Mucosa of descending colon (tissue), 3 donors: ENCODE data around the gene HBEGF. TPM values are rescaled to one million over a fixed set of nuclear protein-coding genes. Genes with fewer than 3 reads are reported as not detected.
A peak's percentile ranks its signal among the peaks of the same experiment; 100 is the strongest.

ENCODE experiments used
- ATAC-seq: fragments of 200-7000 bp; cut with Tn5 transposase; one replicate; pipeline ENCODE4 v1.9.1; 2020; ENCODE audit warnings: mild to moderate bottlenecking, moderate library complexity
- DNase-seq, 3 donors: peaks; one replicate each; pipeline ENCODE4 v3.0.0-alpha.2; 2020
- H3K36me3 ChIP-seq: fragments of 200-600 bp; one replicate; pipeline ENCODE4 v1.8.0; 2021; ENCODE audit warnings: low read depth, mild to moderate bottlenecking
- H3K4me1 ChIP-seq: fragments of 200-600 bp; one replicate; pipeline ENCODE4 v1.8.0; 2021; ENCODE audit warnings: low read depth, mild to moderate bottlenecking
- H3K4me3 ChIP-seq: fragments of 200-600 bp; one replicate; pipeline ENCODE4 v1.8.0; 2021; ENCODE audit warnings: mild to moderate bottlenecking
- H3K9me3 ChIP-seq: fragments of 200-600 bp; one replicate; pipeline ENCODE4 v1.8.0; 2021; ENCODE audit warnings: mild to moderate bottlenecking
- intact Hi-C, 2 donors: fragments of 100-400 bp; cut with DNase I in 1 of 2; cut with micrococcal nuclease in 1 of 2; formaldehyde crosslinking; loops; one replicate each; pipeline versions ENCODE4 v1.11.0 to v1.11.1; 2022; cut with DNase I, micrococcal nuclease
- total RNA-seq, 3 donors: library from RNA; stranded (reverse); fragmentation: NEBNext Ultra II Directional in 2 of 3; extraction: Animal tissue kit (Norgen Biotek cat#: 25700) in 2 of 3; gene quantifications; one replicate each; pipeline versions ENCODE4 v1.2.1 to v1.2.4, GENCODE V29; 2021 to 2023
- TF ChIP-seq, protein P1 (sequence below): fragments of 200-600 bp; IDR thresholded peaks from one replicate; pipeline ENCODE4 v1.8.0; 2022; ENCODE audit warnings: antibody characterized with exemption, mild to moderate bottlenecking
- donor health status: DM: no; HTN: no; CAD: no; lungs with moderate emphysema.
- donor health status: DM: no; HTN: no; CAD: no.
- donor health status: DM: no; HTN: yes; CAD: no.

The HBEGF gene
- total RNA-seq, 3 donors from 2014 or later: 8.8 to 15.7 (median 13.1) TPM

DNA sequence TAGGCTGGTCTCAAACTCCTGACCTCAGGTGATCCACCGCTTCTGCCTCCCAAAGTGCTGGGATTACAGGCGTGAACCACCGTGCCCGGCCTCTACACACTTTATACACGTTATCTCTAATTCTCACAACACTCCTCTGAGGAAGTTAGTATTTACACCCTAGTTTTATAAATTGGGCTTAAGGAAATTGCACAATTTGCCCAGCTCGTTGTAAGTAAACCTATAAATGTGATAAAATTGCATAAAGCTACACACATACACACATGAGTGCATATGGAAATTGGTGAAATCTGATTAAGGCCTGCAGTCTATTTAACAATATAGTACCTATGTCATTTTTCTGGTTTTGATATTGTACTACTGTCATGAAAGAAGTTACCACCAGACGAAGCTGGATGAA lies 9.1 kb upstream of the HBEGF start:
- H3K9me3 ChIP-seq: no peaks in the 10 kb centered on the region
- intact Hi-C loops: loop anchor here in 1 of 2 donors (5.0 kb wide), 1 partner anchor 113 kb away; no protein-coding TSS in a partner anchor
- DNase-seq: no peak
- no peaks in the 10 kb centered on the region for H3K36me3 ChIP-seq
- no peak overlapping the region for H3K4me3 ChIP-seq
- TF ChIP-seq, protein P1, sequence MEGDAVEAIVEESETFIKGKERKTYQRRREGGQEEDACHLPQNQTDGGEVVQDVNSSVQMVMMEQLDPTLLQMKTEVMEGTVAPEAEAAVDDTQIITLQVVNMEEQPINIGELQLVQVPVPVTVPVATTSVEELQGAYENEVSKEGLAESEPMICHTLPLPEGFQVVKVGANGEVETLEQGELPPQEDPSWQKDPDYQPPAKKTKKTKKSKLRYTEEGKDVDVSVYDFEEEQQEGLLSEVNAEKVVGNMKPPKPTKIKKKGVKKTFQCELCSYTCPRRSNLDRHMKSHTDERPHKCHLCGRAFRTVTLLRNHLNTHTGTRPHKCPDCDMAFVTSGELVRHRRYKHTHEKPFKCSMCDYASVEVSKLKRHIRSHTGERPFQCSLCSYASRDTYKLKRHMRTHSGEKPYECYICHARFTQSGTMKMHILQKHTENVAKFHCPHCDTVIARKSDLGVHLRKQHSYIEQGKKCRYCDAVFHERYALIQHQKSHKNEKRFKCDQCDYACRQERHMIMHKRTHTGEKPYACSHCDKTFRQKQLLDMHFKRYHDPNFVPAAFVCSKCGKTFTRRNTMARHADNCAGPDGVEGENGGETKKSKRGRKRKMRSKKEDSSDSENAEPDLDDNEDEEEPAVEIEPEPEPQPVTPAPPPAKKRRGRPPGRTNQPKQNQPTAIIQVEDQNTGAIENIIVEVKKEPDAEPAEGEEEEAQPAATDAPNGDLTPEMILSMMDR: no peak
- no peak for ATAC-seq
- peaks cover 5% of the 10 kb centered on the region for H3K4me1 ChIP-seq

DNA sequence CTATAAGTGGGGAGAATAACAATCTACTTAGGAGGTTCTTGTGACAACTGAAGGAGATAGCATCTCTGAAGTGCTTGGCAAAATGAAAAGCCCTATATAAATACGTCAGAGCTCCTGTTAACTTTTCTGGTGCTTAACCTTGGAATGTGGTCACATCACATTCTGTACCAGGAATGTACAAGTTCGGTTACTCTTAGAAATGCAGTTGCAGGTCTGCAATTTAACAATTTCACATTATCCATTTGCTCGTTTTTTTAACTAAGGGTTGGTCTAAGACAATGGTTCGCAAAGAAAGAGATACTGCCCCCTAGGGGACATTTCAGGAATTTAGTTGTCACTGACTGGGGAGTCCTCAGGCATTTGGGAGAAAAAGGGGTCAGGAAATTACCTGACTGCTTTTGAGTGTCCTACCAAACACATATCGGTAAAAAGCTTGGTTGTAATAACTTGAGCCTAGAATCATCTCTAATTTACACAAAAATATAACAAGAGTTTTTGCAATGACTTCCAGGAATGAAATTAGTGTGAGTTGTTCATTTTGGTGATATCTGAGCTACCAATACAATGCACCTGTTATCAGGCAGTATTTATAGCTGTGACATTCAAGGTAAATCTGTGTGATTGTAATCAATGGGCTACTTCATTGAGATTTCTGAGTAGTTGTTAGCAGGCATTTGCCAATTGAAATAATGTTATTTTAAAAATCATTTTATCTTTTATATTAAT lies 5.4 kb upstream of the HBEGF start:
- H3K4me3 ChIP-seq: no peak overlapping the region
- TF ChIP-seq, protein P1: peak; percentile 70
- peaks cover 28% of the 10 kb centered on the region for H3K4me1 ChIP-seq
- H3K36me3 ChIP-seq: no peaks in the 10 kb centered on the region
- DNase-seq (peak in 1 of 3 donors; percentile 91), ATAC-seq (no peak)
- H3K9me3 ChIP-seq: no peaks in the 10 kb centered on the region
- intact Hi-C loops: loop anchor here in 1 of 2 donors (5.0 kb wide), 1 partner anchor 109 kb away; no protein-coding TSS in a partner anchor

DNA sequence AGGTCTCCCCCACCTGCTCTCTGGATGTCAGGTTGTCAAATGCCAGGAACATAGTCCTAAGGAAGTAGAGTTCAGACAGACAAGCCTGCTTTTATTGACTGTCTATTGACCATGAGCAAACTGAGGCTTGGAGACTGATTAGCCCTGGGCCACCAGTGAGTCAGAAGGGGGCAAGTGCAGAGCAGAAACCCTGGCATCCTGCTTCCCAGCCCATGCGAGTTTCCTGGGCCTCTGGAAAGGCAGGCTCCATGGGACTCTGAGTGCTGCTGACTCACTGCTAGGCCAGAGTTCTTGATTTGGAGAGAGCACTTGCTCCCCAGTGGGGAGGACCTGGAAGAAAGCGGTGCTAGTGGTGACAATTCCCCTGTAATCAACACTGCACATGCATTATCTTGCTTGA lies 2.8 kb upstream of the HBEGF start:
- DNase-seq: peak; percentile 45 to 69 (median 60)
- Histone ChIP-seq H3K9me3 (no peaks in the 10 kb centered on the region), H3K4me3 (no peak overlapping the region), H3K4me1 (peaks cover 32% of the 10 kb centered on the region), H3K36me3 (no peaks in the 10 kb centered on the region)
- intact Hi-C loops: loop anchor here in 1 of 2 donors (5.0 kb wide), 1 partner anchor 182 kb away; no protein-coding TSS in a partner anchor
- peak; percentile 61 for ATAC-seq
- TF ChIP-seq, protein P1: no peak

DNA sequence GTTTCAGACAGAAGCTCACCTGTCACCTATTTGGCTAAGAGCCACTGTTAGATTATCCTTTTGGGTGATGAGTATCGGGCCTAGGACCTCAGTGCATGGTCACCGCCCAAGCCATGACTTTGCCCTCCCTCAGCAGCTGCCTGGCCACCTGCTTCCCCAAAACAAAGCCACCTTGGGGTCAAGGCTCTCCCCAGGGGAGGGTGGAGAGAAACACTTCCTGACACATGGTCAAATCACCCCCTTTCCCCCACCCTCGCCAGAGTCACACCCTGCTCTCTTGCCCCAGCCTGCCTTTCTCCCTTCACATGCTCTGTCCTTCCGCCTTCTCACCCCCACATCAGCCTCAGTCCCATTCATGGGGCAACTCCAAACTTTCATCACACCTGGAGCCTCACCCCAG lies 1.7 kb upstream of the HBEGF start:
- H3K4me3 ChIP-seq: no peak overlapping the region
- H3K36me3 ChIP-seq: no peaks in the 10 kb centered on the region
- H3K4me1 ChIP-seq: peaks cover 32% of the 10 kb centered on the region
- H3K9me3 ChIP-seq: no peaks in the 10 kb centered on the region
- TF ChIP-seq, protein P1: no peak
- intact Hi-C loops: loop anchor here in 1 of 2 donors (5.0 kb wide), 1 partner anchor 181 kb away; no protein-coding TSS in a partner anchor
- ATAC-seq (peak; percentile 58), DNase-seq (peak; percentile 61 to 75 (median 73))

DNA sequence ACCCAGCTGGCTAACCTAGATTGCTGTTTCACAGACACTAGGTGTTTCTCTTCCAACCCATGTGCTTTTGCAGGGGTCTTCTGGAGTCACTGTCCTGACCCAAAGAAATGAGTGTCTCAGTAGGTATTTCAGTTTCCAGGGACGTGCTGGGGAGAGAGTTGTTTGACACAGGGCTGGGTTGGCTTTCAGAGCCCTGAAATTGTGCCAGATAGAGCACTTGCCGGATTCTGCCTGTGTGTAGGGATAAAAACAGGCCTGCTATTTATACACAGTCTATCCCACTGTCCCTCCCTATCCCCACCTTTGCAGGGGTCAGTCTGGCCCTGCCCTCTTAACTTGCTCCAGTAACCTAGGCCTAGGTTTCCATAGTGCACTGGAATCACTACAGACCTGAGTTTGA lies 957 bp upstream of the HBEGF start:
- Histone ChIP-seq H3K4me3 (no peak overlapping the region), H3K36me3 (no peaks in the 10 kb centered on the region), H3K9me3 (no peaks in the 10 kb centered on the region), H3K4me1 (peaks cover 32% of the 10 kb centered on the region)
- TF ChIP-seq, protein P1: no peak
- DNase-seq: no peak
- intact Hi-C loops: loop anchor here in 1 of 2 donors (5.0 kb wide), 1 partner anchor 180 kb away; no protein-coding TSS in a partner anchor
- no peak for ATAC-seq
